ENCODE measurements around the gene ZAP70.

Gene ZAP70

GRCh38 chr2:97751752-97752151, 38.4 kb downstream of the ZAP70 start:
- H3K27me3 ChIP-seq (ENCODE audit: insufficient read depth, low read length, poor library complexity, severe bottlenecking), result no peaks in the 10 kb centered on the region
- peak overlapping the region; percentile 31 for H3K4me3 ChIP-seq (ENCODE audit: low read length, poor library complexity, severe bottlenecking)
- no peaks in the 10 kb centered on the region for H3K9me3 ChIP-seq (ENCODE audit: insufficient read depth, low read depth, low read length)
- H3K9ac ChIP-seq (ENCODE audit: low read depth, low read length, poor library complexity, severe bottlenecking), result peak overlapping the region; percentile 12
- H3K79me2 ChIP-seq (ENCODE audit: insufficient read depth, low read length), result no peaks in the 10 kb centered on the region
- no peaks in the 10 kb centered on the region for H3F3A ChIP-seq (ENCODE audit: low read depth)
- H3K9me2 ChIP-seq (replicated peaks; ENCODE audit: low read depth, low read length), result no peaks in the 10 kb centered on the region
- no peak overlapping the region for H2AFZ ChIP-seq (ENCODE audit: low read length)
- peaks cover 18% of the 10 kb centered on the region for H3K4me1 ChIP-seq (ENCODE audit: insufficient read depth, low read length, poor library complexity, severe bottlenecking)
- no peaks in the 10 kb centered on the region for H4K20me1 ChIP-seq (ENCODE audit: insufficient read depth, low read length, poor library complexity, severe bottlenecking)
- no peak for TF ChIP-seq CTCF (conservative IDR thresholded peaks at IDR 0.05; ENCODE audit: low read length)
- no peak for TF ChIP-seq EZH2phosphoT487 (IDR thresholded peaks at IDR 0.05; ENCODE audit: borderline replicate concordance)
- peaks cover 2% of the 10 kb centered on the region; the same call in 1 of the 2 replicates for H3K36me3 ChIP-seq (ENCODE audit: insufficient read depth, low read length)
- peak overlapping the region; percentile 49 for H3K4me2 ChIP-seq (ENCODE audit: low read depth, low read length, poor library complexity, severe bottlenecking)

- no peak overlapping the region for H3K9ac ChIP-seq (ENCODE audit: low read depth, low read length, poor library complexity, severe bottlenecking)
- H3K4me3 ChIP-seq (ENCODE audit: low read length, poor library complexity, severe bottlenecking), result no peak overlapping the region
- peaks cover 18% of the 10 kb centered on the region for H3K4me1 ChIP-seq (ENCODE audit: insufficient read depth, low read length, poor library complexity, severe bottlenecking)
- no peaks in the 10 kb centered on the region for H3K27me3 ChIP-seq (ENCODE audit: insufficient read depth, low read length, poor library complexity, severe bottlenecking)
- TF ChIP-seq EZH2phosphoT487 (IDR thresholded peaks at IDR 0.05; ENCODE audit: borderline replicate concordance) (no peak), CTCF (conservative IDR thresholded peaks at IDR 0.05; ENCODE audit: low read length) (no peak)
- no peak overlapping the region for H3K4me2 ChIP-seq (ENCODE audit: low read depth, low read length, poor library complexity, severe bottlenecking)
- no peaks in the 10 kb centered on the region for H3K79me2 ChIP-seq (ENCODE audit: insufficient read depth, low read length)
- no peaks in the 10 kb centered on the region for H3K9me3 ChIP-seq (ENCODE audit: insufficient read depth, low read depth, low read length)
- H3K9me2 ChIP-seq (replicated peaks; ENCODE audit: low read depth, low read length), result no peaks in the 10 kb centered on the region
- H2AFZ ChIP-seq (ENCODE audit: low read length), result no peak overlapping the region
- H3F3A ChIP-seq (ENCODE audit: low read depth), result no peaks in the 10 kb centered on the region
- no peaks in the 10 kb centered on the region for H4K20me1 ChIP-seq (ENCODE audit: insufficient read depth, low read length, poor library complexity, severe bottlenecking)
- H3K36me3 ChIP-seq (ENCODE audit: insufficient read depth, low read length), result peaks cover 7% of the 10 kb centered on the region; the same call in 1 of the 2 replicates
These were observed 39.3 kb downstream of the ZAP70 start for GRCh38 chr2:97752342-97753334.

DNA sequence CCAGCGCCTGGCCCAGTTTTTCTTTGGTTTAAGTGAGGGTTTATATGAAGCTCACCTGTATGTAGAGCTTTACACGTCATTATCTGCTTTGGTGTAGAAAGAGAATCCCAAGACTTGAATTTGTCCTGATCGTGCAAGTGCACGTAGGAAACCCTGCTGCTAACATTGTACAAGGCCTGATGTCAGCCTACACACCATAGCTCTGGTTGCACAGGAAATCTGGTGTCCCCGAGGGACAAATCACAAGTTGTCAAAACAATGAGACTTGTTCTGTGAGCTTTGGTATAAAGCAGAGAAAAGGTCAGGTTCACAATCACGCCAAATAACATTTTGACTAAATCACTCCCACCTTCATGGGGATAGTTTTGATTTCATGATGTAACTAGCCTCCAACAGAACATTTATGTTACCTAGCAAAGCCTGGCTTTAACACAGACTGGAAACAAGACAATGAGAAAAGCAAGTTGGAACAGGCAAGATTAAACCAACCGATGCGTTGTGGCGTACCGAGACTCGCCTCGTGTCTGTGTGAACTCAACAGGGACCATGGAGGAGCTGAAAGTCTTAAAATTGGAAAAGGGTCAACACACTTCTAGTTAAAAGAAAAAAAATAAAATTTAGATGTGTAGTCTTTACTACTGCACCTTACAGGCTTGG, 41.4 kb downstream of the ZAP70 start:
- TF ChIP-seq EZH2phosphoT487 (IDR thresholded peaks at IDR 0.05; ENCODE audit: borderline replicate concordance) (no peak), CTCF (conservative IDR thresholded peaks at IDR 0.05; ENCODE audit: low read length) (no peak)

More for the DNA sequence above, 41.4 kb downstream of the ZAP70 start:
- Histone ChIP-seq H3K4me1 (ENCODE audit: insufficient read depth, low read length, poor library complexity, severe bottlenecking) (peaks cover 22% of the 10 kb centered on the region), H3K9me2 (replicated peaks; ENCODE audit: low read depth, low read length) (no peaks in the 10 kb centered on the region), H3K9me3 (ENCODE audit: insufficient read depth, low read depth, low read length) (no peaks in the 10 kb centered on the region), H3K4me2 (ENCODE audit: low read depth, low read length, poor library complexity, severe bottlenecking) (no peak overlapping the region), H3K9ac (ENCODE audit: low read depth, low read length, poor library complexity, severe bottlenecking) (no peak overlapping the region), H3K4me3 (ENCODE audit: low read length, poor library complexity, severe bottlenecking) (no peak overlapping the region), H3K27me3 (ENCODE audit: insufficient read depth, low read length, poor library complexity, severe bottlenecking) (no peaks in the 10 kb centered on the region), H3F3A (ENCODE audit: low read depth) (no peaks in the 10 kb centered on the region), H2AFZ (ENCODE audit: low read length) (no peak overlapping the region), H3K79me2 (ENCODE audit: insufficient read depth, low read length) (no peaks in the 10 kb centered on the region), H4K20me1 (ENCODE audit: insufficient read depth, low read length, poor library complexity, severe bottlenecking) (no peaks in the 10 kb centered on the region), H3K36me3 (ENCODE audit: insufficient read depth, low read length) (peaks cover 11% of the 10 kb centered on the region; the same call in 1 of the 2 replicates)

All from Loucy (cell line).